CD4-positive, alpha-beta T cell (primary cell): ENCODE measurements around the gene COQ4. TPM values are rescaled to one million over a fixed set of nuclear protein-coding genes. Genes with fewer than 3 reads are reported as not detected.

Experiments used
- ATAC-seq: fragments of 200-7000 bp; cut with Tn5 transposase; one replicate; pipeline ENCODE4 v1.10.0; 2022; ENCODE audit warnings: mild to moderate bottlenecking; ENCODE audit not compliant: poor library complexity
- CTCF ChIA-PET: fragments of 350-600 bp; sonication (Branson Sonifier 250); formaldehyde crosslinking; loops from one replicate; lab custom pipeline; 2021; ENCODE audit warnings: antibody characterized with exemption, inconsistent platforms; lab: Charles Lee
- POLR2A ChIA-PET: fragments of 350-600 bp; sonication (Branson Sonifier 250); formaldehyde crosslinking; loops from one replicate; lab custom pipeline; 2021; ENCODE audit warnings: antibody characterized with exemption, inconsistent platforms; lab: Charles Lee
- DNase-seq, 14 experiments: peaks; one replicate each; pipeline ENCODE4 v3.0.0-alpha.2; 2013 to 2020; ENCODE audit warnings: mixed read lengths in 2 of 14
- H3K27ac ChIP-seq, 2 donors: one replicate each; pipeline versions ENCODE4 v1.5.1 to v1.7.0; 2013; ENCODE audit warnings: low read length in 2 of 2, low read depth in 1 of 2, mild to moderate bottlenecking in 1 of 2
- H3K27me3 ChIP-seq, 2 experiments: 1 replicate in 1 of 2; 2 replicates in 1 of 2; pipeline versions ENCODE4 v1.6.1 to v1.7.0; 2013; ENCODE audit warnings: low read length in 2 of 2, control low read depth in 1 of 2, mild to moderate bottlenecking in 1 of 2, moderate library complexity in 1 of 2; ENCODE audit not compliant: insufficient read depth in 2 of 2, control insufficient read depth in 1 of 2
- H3K36me3 ChIP-seq: one replicate; pipeline ENCODE4 v1.6.1; 2013; ENCODE audit warnings: low read length, control low read depth; ENCODE audit not compliant: insufficient read depth
- H3K4me1 ChIP-seq: one replicate; pipeline ENCODE4 v1.6.1; 2013; ENCODE audit warnings: low read length, control low read depth; ENCODE audit not compliant: insufficient read depth
- H3K4me3 ChIP-seq: one replicate; pipeline ENCODE4 v1.5.1; 2013; ENCODE audit warnings: mild to moderate bottlenecking, low read length, moderate library complexity
- H3K9me3 ChIP-seq, 2 experiments: 1 replicate in 1 of 2; 2 replicates in 1 of 2; pipeline versions ENCODE4 v1.6.1 to v1.7.0; 2013; ENCODE audit warnings: low read length in 2 of 2, mild to moderate bottlenecking in 2 of 2, control low read depth in 1 of 2, moderate library complexity in 1 of 2; ENCODE audit not compliant: control insufficient read depth in 1 of 2, insufficient read depth in 1 of 2
- H3K27ac Mint-ChIP-seq: one replicate; pipeline ENCODE4 v1.8.0; 2020; ENCODE audit warnings: mixed read lengths
- H3K27me3 Mint-ChIP-seq: one replicate; pipeline ENCODE4 v1.8.0; 2021; ENCODE audit warnings: mixed read lengths
- H3K36me3 Mint-ChIP-seq: one replicate; pipeline ENCODE4 v1.8.0; 2021; ENCODE audit warnings: low read depth, mixed read lengths
- H3K4me1 Mint-ChIP-seq: one replicate; pipeline ENCODE4 v1.8.0; 2021; ENCODE audit warnings: low read depth, mixed read lengths
- H3K4me3 Mint-ChIP-seq: one replicate; pipeline ENCODE4 v1.8.0; 2020; ENCODE audit warnings: mild to moderate bottlenecking, mixed read lengths
- H3K9me3 Mint-ChIP-seq: one replicate; pipeline ENCODE4 v1.8.0; 2020; ENCODE audit warnings: mixed read lengths
- intact Hi-C, 2 experiments: fragments of 100-400 bp; cut with DNase I in 1 of 2; cut with micrococcal nuclease in 1 of 2; formaldehyde crosslinking; loops; one replicate each; pipeline versions ENCODE4 v1.15.1 to v1.9.0; 2023 to 2025; cut with DNase I, micrococcal nuclease
- total RNA-seq, 174 experiments: library from RNA in 2 of 174; stranded (reverse) in 2 of 174; gene quantifications; one replicate each; pipeline ENCODE4 v1.2.3 and lab custom pipeline; 2021 to 2026
- TF ChIP-seq, protein P1 (sequence below): fragments of 200-600 bp; IDR thresholded peaks from one replicate; pipeline ENCODE4 v1.8.0; 2022; ENCODE audit warnings: antibody characterized with exemption, mild to moderate bottlenecking

The COQ4 gene
- total RNA-seq, 2 experiments from 2014 or later = 20.7 to 21.7 TPM

DNA sequence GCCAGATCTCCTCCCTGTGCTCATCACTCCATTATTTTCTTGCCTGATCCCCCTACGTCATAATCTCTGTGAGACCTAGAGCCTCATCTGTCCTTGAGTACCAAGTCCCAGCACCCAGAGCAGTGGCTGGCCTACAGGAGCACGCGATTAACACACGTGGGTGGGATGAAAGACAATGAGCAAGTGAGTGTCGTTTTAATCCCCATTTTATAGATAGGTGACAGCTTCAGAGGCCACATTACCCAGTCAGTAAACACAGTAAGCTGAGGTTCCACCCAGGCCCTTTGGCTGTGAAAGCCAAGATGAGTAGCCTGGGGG is 17.7 kb upstream of the COQ4 start:
- Histone ChIP-seq H3K9me3 (peaks cover 0 to 4% of the 10 kb centered on the region in 2 experiments), H3K4me3 (no peak overlapping the region), H3K36me3 (peaks cover 10% of the 10 kb centered on the region), H3K4me1 (no peaks in the 10 kb centered on the region), H3K27me3 (no peaks in the 10 kb centered on the region), H3K27ac (no peak overlapping the region)
- POLR2A ChIA-PET = no interaction called here
- TF ChIP-seq, protein P1, sequence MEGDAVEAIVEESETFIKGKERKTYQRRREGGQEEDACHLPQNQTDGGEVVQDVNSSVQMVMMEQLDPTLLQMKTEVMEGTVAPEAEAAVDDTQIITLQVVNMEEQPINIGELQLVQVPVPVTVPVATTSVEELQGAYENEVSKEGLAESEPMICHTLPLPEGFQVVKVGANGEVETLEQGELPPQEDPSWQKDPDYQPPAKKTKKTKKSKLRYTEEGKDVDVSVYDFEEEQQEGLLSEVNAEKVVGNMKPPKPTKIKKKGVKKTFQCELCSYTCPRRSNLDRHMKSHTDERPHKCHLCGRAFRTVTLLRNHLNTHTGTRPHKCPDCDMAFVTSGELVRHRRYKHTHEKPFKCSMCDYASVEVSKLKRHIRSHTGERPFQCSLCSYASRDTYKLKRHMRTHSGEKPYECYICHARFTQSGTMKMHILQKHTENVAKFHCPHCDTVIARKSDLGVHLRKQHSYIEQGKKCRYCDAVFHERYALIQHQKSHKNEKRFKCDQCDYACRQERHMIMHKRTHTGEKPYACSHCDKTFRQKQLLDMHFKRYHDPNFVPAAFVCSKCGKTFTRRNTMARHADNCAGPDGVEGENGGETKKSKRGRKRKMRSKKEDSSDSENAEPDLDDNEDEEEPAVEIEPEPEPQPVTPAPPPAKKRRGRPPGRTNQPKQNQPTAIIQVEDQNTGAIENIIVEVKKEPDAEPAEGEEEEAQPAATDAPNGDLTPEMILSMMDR = no peak
- peaks cover 18% of the 10 kb centered on the region for H3K36me3 Mint-ChIP-seq
- no peak overlapping the region for H3K4me3 Mint-ChIP-seq
- ATAC-seq = no peak
- no peak overlapping the region for H3K27ac Mint-ChIP-seq
- no peaks in the 10 kb centered on the region for H3K27me3 Mint-ChIP-seq
- intact Hi-C loops = no loop called here
- CTCF ChIA-PET = interaction anchor here (1.5 kb wide), 1 partner anchor 10 kb away, joined by 4 read pairs; no protein-coding TSS in a partner anchor
- H3K4me1 Mint-ChIP-seq = no peaks in the 10 kb centered on the region
- no peaks in the 10 kb centered on the region for H3K9me3 Mint-ChIP-seq
- no peak for DNase-seq

DNA sequence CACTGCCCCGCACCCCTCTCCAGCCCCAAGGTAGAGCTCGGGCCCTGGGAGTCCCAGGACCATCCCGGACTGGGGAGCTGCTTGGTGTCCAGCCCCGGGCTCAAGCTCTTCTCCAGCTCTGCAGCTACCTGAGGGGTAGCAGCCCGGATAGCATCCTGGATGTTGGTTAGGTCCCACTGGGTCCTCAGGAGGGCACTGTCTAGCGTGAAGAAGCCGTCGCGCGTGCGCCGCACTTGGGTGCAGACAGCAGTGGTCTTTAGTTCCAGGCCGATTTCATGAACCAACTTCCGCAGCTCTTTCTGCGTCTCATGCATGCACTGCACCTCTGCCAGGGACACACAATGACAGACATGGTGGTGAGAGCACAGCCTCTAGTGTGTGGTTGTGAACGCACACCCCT is 13.1 kb upstream of the COQ4 start:
- Mint-ChIP-seq H3K9me3 (no peaks in the 10 kb centered on the region), H3K27ac (no peak overlapping the region), H3K4me1 (no peaks in the 10 kb centered on the region), H3K27me3 (no peaks in the 10 kb centered on the region), H3K4me3 (no peak overlapping the region), H3K36me3 (peaks cover 43% of the 10 kb centered on the region)
- no peaks in the 10 kb centered on the region for H3K4me1 ChIP-seq
- ChIA-PET CTCF (no interaction called here), POLR2A (interaction anchor here (0.5 kb wide), 1 partner anchor 407 kb away, joined by 4 read pairs; no protein-coding TSS in a partner anchor)
- H3K27ac ChIP-seq = no peak overlapping the region
- peaks cover 0 to 4% of the 10 kb centered on the region in 2 experiments for H3K9me3 ChIP-seq
- H3K36me3 ChIP-seq = peaks cover 38% of the 10 kb centered on the region
- no peaks in the 10 kb centered on the region for H3K27me3 ChIP-seq
- intact Hi-C loops = no loop called here
- ATAC-seq = no peak
- H3K4me3 ChIP-seq = no peak overlapping the region
- no peak for DNase-seq
- TF ChIP-seq, protein P1 = no peak

DNA sequence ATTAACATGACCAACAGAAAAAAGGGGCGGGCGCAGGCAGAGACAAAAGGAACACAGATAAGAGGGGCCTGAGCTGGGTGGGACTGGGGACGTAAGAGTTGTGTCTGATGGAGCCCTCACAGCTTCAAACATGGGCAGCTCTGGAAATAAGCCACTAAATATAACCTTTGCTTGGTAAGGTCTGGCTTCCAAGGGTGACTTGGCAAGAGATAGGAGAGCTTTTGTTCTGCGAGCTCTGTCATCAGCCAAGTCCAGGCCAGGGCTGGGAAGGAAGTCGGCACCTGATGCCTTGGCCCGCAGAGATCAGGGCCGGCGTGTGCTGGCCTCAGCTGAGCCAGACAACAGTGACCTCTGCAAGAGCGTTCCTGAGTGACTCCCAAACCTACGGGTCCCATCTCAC is 12.2 kb upstream of the COQ4 start:
- H3K9me3 Mint-ChIP-seq = no peaks in the 10 kb centered on the region
- intact Hi-C loops = loop anchor here in 1 of 2 experiments (5.0 kb wide), 1 partner anchor 37 kb away; no protein-coding TSS in a partner anchor
- TF ChIP-seq, protein P1 = no peak
- H3K4me1 Mint-ChIP-seq = no peaks in the 10 kb centered on the region
- H3K27me3 Mint-ChIP-seq = no peaks in the 10 kb centered on the region
- ChIA-PET CTCF (no interaction called here), POLR2A (no interaction called here)
- peaks cover 0 to 4% of the 10 kb centered on the region in 2 experiments for H3K9me3 ChIP-seq
- H3K27ac Mint-ChIP-seq = no peak overlapping the region
- peaks cover 46% of the 10 kb centered on the region for H3K36me3 Mint-ChIP-seq
- H3K27ac ChIP-seq = no peak overlapping the region
- DNase-seq (no peak), ATAC-seq (no peak)
- H3K27me3 ChIP-seq = no peaks in the 10 kb centered on the region
- H3K36me3 ChIP-seq = peaks cover 47% of the 10 kb centered on the region
- H3K4me3 ChIP-seq = no peak overlapping the region
- no peaks in the 10 kb centered on the region for H3K4me1 ChIP-seq
- H3K4me3 Mint-ChIP-seq = no peak overlapping the region
